ENCODE data around the gene SLTM. TPM values are rescaled to one million over a fixed set of nuclear protein-coding genes. Genes with fewer than 3 reads are reported as not detected.

Gene SLTM
- total RNA-seq, 1 donor: 77.8 TPM

DNA sequence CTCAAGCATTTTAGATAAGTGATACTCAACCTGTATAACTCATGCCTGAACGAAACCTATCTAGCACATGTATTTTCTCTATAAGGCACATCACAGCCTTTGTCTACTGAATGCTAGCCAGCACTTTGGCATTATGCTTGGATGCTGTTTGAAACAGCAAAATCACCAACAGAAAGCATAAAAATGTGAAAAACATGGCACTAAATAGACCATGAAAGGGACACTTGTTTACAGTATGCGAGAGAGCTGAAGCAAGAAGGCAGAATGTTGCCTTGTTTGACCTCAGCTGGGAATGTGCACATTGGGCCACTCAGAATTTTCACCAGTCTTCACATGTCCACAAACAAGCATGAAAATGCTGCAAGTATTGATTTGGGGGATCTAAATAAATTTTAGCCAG is 102.9 kb downstream of the SLTM start:
- H3K27me3 ChIP-seq (ENCODE audit: insufficient read depth, low read length): no peaks in the 10 kb centered on the region
- no peak overlapping the region for H3K27ac ChIP-seq (ENCODE audit: low read depth, low read length)
- H2AFZ ChIP-seq (ENCODE audit: low read length): no peak overlapping the region
- no peak overlapping the region for H3K4me2 ChIP-seq (ENCODE audit: insufficient read depth, low read length)
- H3K4me3 ChIP-seq (ENCODE audit: insufficient read depth, low read length): no peak overlapping the region
- no peak for DNase-seq (ENCODE audit: insufficient read length, low spot score, missing footprints)
- H3K4me1 ChIP-seq (ENCODE audit: insufficient read depth, low read length): no peaks in the 10 kb centered on the region
- H3K36me3 ChIP-seq (ENCODE audit: insufficient read depth, low read length): peaks cover 6% of the 10 kb centered on the region
- H4K20me1 ChIP-seq (ENCODE audit: insufficient read depth, low read length): no peaks in the 10 kb centered on the region
- H3K9me3 ChIP-seq (ENCODE audit: low read depth, low read length): no peaks in the 10 kb centered on the region
- no peaks in the 10 kb centered on the region for H3K79me2 ChIP-seq (ENCODE audit: insufficient read depth, low read length)
- TF ChIP-seq, protein P1, sequence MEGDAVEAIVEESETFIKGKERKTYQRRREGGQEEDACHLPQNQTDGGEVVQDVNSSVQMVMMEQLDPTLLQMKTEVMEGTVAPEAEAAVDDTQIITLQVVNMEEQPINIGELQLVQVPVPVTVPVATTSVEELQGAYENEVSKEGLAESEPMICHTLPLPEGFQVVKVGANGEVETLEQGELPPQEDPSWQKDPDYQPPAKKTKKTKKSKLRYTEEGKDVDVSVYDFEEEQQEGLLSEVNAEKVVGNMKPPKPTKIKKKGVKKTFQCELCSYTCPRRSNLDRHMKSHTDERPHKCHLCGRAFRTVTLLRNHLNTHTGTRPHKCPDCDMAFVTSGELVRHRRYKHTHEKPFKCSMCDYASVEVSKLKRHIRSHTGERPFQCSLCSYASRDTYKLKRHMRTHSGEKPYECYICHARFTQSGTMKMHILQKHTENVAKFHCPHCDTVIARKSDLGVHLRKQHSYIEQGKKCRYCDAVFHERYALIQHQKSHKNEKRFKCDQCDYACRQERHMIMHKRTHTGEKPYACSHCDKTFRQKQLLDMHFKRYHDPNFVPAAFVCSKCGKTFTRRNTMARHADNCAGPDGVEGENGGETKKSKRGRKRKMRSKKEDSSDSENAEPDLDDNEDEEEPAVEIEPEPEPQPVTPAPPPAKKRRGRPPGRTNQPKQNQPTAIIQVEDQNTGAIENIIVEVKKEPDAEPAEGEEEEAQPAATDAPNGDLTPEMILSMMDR (IDR thresholded peaks at IDR 0.05; ENCODE audit: extremely low read depth, low read depth, low read length): no peak

Small RNA genes within 50 kb of the gene (small RNA-seq; reads per million reads assigned to genes)
- not detected for gene ZNF444P1

Other genes with a start within 250 kb of the SLTM start
- 122 and 137 TPM in 2 replicates for gene ADAM10, start 184.0 kb downstream of the SLTM start, total RNA-seq
- gene MINDY2, start 162.4 kb downstream of the SLTM start, total RNA-seq: 19.9 and 20.3 TPM in 2 replicates
- 21.4 and 27.4 TPM in 2 replicates for gene RNF111, start 54.0 kb upstream of the SLTM start, total RNA-seq
- 6.5 and 8.0 TPM in 2 replicates for gene CCNB2, start 171.5 kb upstream of the SLTM start, total RNA-seq